Glomerular visceral epithelial cell (primary cell): ENCODE results near the gene CUTA.

ENCODE experiments used
- DNase-seq: peaks from one replicate; pipeline ENCODE4 v3.0.0-alpha.2; 2016; ENCODE audit errors: extremely low spot score

The CUTA gene

GRCh38 chr6:33423777-33424176 lies 5.9 kb upstream of the CUTA start:
- no peak for DNase-seq

GRCh38 chr6:33421344-33421643 lies 3.4 kb upstream of the CUTA start:
- no peak for DNase-seq

GRCh38 chr6:33420491-33421343 lies 2.8 kb upstream of the CUTA start:
- DNase-seq: no peak

GRCh38 chr6:33419580-33420490 lies 1.9 kb upstream of the CUTA start, which contains the start of gene SYNGAP1:
Gene SYNGAP1, plus strand, starts transcription at chr6:33420065. Its CDS starts 200 bp downstream, at chr6:33420265.
- peak; percentile 32 for DNase-seq

GRCh38 chr6:33418690-33419291 lies 884 bp upstream of the CUTA start:
- DNase-seq: peak; percentile 62

GRCh38 chr6:33417128-33417902 lies 592 bp downstream of the CUTA start:
- peak; percentile 70 for DNase-seq

GRCh38 chr6:33416386-33417127 lies 1.4 kb downstream of the CUTA start:
- no peak for DNase-seq

- no peak for DNase-seq
These were observed 2.1 kb downstream of the CUTA start for GRCh38 chr6:33415831-33416230.

GRCh38 chr6:33414592-33415271 lies 3.2 kb downstream of the CUTA start:
- DNase-seq: no peak

GRCh38 chr6:33413241-33414120 lies 4.4 kb downstream of the CUTA start:
- no peak for DNase-seq

GRCh38 chr6:33412140-33413009 lies 5.5 kb downstream of the CUTA start:
- DNase-seq: no peak

- DNase-seq: no peak
These were observed 6.3 kb downstream of the CUTA start for GRCh38 chr6:33411632-33412005.

- peak; percentile 90 for DNase-seq
These were observed 6.9 kb downstream of the CUTA start, which contains the start of gene PHF1 for GRCh38 chr6:33410711-33411631. Gene PHF1, plus strand, starts transcription at chr6:33411014. Its CDS starts 1,250 bp downstream, at chr6:33412264.

- peak; percentile 99 for DNase-seq
These were observed 7.7 kb downstream of the CUTA start for GRCh38 chr6:33410050-33410710.

- DNase-seq: peak; percentile 34
These were observed 10.7 kb downstream of the CUTA start for GRCh38 chr6:33407132-33407718.

- DNase-seq: no peak
These were observed 11.8 kb downstream of the CUTA start for GRCh38 chr6:33406126-33406525.
